Breast epithelium (tissue), 3 donors: Measurements from ENCODE around the gene CHM.

ENCODE experiments used
- CTCF ChIP-seq, 3 donors: fragments of 450-650 bp; IDR thresholded peaks; one replicate each; pipeline ENCODE4 v1.5.1; 2016 to 2017; ENCODE audit warnings: antibody characterized with exemption in 3 of 3, mild to moderate bottlenecking in 3 of 3, moderate library complexity in 3 of 3
- POLR2A ChIP-seq: fragments of 450-650 bp; IDR thresholded peaks from one replicate; pipeline ENCODE4 v1.6.1; 2016; ENCODE audit warnings: antibody characterized with exemption, mild to moderate bottlenecking, moderate library complexity
- POLR2AphosphoS5 ChIP-seq, 3 donors: sonication (generic); formaldehyde crosslinking; IDR thresholded peaks; one replicate each; pipeline ENCODE4 v1.6.1; 2017; ENCODE audit warnings: antibody characterized with exemption in 3 of 3

GRCh38 chrX:86014421-86014820, 32.9 kb downstream of the CHM start:
- no peak for TF ChIP-seq CTCF (IDR thresholded peaks at IDR 0.05)
- no peak for TF ChIP-seq POLR2A
- TF ChIP-seq POLR2AphosphoS5 (IDR thresholded peaks at IDR 0.05), result no peak
